Endothelial cell of umbilical vein (primary cell): Measurements from ENCODE around the gene PCMT1.

Source experiments
- EZH2 ChIP-seq: IDR thresholded peaks from 2 replicates; pipeline ENCODE4 v1.6.1; 2012; ENCODE audit warnings: borderline replicate concordance, low read depth, mild to moderate bottlenecking, moderate library complexity, low read length, inconsistent platforms; ENCODE audit not compliant: severe bottlenecking
- JUN ChIP-seq: IDR thresholded peaks from 2 replicates; pipeline ENCODE4 v1.6.1; 2011; ENCODE audit warnings: borderline replicate concordance, low read depth; ENCODE audit not compliant: insufficient read length, insufficient read depth
- POLR2A ChIP-seq: IDR thresholded peaks from 2 replicates; pipeline ENCODE4 v1.6.1; 2012; ENCODE audit warnings: low read depth, mild to moderate bottlenecking, control low read depth, low read length
- POLR2AphosphoS5 ChIP-seq: IDR thresholded peaks from 2 replicates; pipeline ENCODE4 v1.6.1; 2012; ENCODE audit warnings: low read depth, mild to moderate bottlenecking, control low read depth, low read length, moderate library complexity; ENCODE audit not compliant: insufficient read depth
- TF ChIP-seq, protein P1 (sequence below), 2 donors: IDR thresholded peaks; 1 replicate in 1 of 2; 2 replicates in 1 of 2; pipeline ENCODE4 v1.5.1; 2011; ENCODE audit warnings: low read length in 2 of 2, mild to moderate bottlenecking in 2 of 2, moderate library complexity in 2 of 2, control low read depth in 1 of 2, inconsistent platforms in 1 of 2, low read depth in 1 of 2; ENCODE audit not compliant: insufficient read depth in 1 of 2; ENCODE audit errors: extremely low read depth in 1 of 2
- TF ChIP-seq, protein P2 (sequence below): IDR thresholded peaks from 2 replicates; pipeline ENCODE4 v1.6.1; 2011; ENCODE audit not compliant: insufficient read depth, insufficient read length

DNA sequence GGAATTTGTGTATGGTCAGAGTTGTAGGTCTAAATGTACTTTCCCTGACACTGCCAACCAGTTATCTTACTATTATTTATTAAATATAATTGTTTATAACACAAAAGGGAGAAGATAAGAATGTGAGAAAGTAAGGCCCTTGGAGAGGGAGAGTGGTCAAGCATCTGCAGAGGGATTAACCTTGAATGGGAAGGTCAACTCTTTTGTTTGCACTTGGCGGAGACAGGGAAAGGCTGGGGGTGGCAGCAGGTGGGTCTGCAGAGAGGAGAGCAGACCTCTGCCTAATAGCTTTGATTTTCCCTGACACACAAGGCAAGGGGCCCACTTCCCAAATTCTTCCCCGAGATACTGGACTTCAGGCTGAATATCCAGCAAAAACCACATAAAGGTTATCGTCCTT is 110.4 kb downstream of the PCMT1 start:
- TF ChIP-seq, protein P1, sequence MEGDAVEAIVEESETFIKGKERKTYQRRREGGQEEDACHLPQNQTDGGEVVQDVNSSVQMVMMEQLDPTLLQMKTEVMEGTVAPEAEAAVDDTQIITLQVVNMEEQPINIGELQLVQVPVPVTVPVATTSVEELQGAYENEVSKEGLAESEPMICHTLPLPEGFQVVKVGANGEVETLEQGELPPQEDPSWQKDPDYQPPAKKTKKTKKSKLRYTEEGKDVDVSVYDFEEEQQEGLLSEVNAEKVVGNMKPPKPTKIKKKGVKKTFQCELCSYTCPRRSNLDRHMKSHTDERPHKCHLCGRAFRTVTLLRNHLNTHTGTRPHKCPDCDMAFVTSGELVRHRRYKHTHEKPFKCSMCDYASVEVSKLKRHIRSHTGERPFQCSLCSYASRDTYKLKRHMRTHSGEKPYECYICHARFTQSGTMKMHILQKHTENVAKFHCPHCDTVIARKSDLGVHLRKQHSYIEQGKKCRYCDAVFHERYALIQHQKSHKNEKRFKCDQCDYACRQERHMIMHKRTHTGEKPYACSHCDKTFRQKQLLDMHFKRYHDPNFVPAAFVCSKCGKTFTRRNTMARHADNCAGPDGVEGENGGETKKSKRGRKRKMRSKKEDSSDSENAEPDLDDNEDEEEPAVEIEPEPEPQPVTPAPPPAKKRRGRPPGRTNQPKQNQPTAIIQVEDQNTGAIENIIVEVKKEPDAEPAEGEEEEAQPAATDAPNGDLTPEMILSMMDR (IDR thresholded peaks at IDR 0.05; ENCODE audit: extremely low read depth in 1 of 2, insufficient read depth in 1 of 2, low read depth in 1 of 2, low read length in 2 of 2), result no peak
- TF ChIP-seq POLR2A, result no peak
- TF ChIP-seq EZH2, result no peak
- no peak for TF ChIP-seq POLR2AphosphoS5
- TF ChIP-seq JUN, result no peak
- TF ChIP-seq, protein P2, sequence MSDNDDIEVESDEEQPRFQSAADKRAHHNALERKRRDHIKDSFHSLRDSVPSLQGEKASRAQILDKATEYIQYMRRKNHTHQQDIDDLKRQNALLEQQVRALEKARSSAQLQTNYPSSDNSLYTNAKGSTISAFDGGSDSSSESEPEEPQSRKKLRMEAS, result no peak
